GM19397 (cell line): ENCODE results near the gene COL28A1.
"Not testable (repeated sequence)": the region's sequence is repeated elsewhere in the genome, so short reads cannot be mapped to it uniquely, and the experiment has no call there.

Source experiments
- ATAC-seq: cut with Tn5 transposase; IDR thresholded peaks from one replicate; pipeline ENCODE4 v1.9.1; 2021; ENCODE audit warnings: mild to moderate bottlenecking, moderate library complexity; ENCODE audit not compliant: unreplicated experiment

Gene COL28A1

GRCh38 chr7:7562736-7563135 lies 27.1 kb upstream of the COL28A1 start:
- no peak for ATAC-seq

- ATAC-seq = not testable (repeated sequence)
These were observed 25.9 kb upstream of the COL28A1 start for GRCh38 chr7:7561591-7561990.

- no peak for ATAC-seq
These were observed 21.6 kb upstream of the COL28A1 start for GRCh38 chr7:7557252-7557651.

- ATAC-seq = no peak
These were observed 21.2 kb upstream of the COL28A1 start for GRCh38 chr7:7556852-7557251.

- no peak for ATAC-seq
These were observed 19.2 kb upstream of the COL28A1 start for GRCh38 chr7:7554649-7555575.

- no peak for ATAC-seq
These were observed 18.4 kb upstream of the COL28A1 start for GRCh38 chr7:7554021-7554432.

- ATAC-seq = no peak
These were observed 17.7 kb upstream of the COL28A1 start for GRCh38 chr7:7553386-7553785.

- ATAC-seq = no peak
These were observed 16.5 kb upstream of the COL28A1 start for GRCh38 chr7:7552199-7552598.

- no peak for ATAC-seq
These were observed 15.0 kb upstream of the COL28A1 start for GRCh38 chr7:7550663-7551062.

- no peak for ATAC-seq
These were observed 12.7 kb upstream of the COL28A1 start for GRCh38 chr7:7548407-7548806.

GRCh38 chr7:7542251-7542835 lies 6.7 kb upstream of the COL28A1 start:
- no peak for ATAC-seq

GRCh38 chr7:7539711-7540110 lies 4.0 kb upstream of the COL28A1 start:
- no peak for ATAC-seq

GRCh38 chr7:7539152-7539551 lies 3.5 kb upstream of the COL28A1 start:
- ATAC-seq = no peak

GRCh38 chr7:7537711-7538110 lies 2.0 kb upstream of the COL28A1 start:
- ATAC-seq = no peak

- no peak for ATAC-seq
These were observed 835 bp upstream of the COL28A1 start for GRCh38 chr7:7536396-7537019.

GRCh38 chr7:7533831-7534430 lies 1.7 kb downstream of the COL28A1 start:
- ATAC-seq = no peak

- no peak for ATAC-seq
These were observed 6.3 kb downstream of the COL28A1 start for GRCh38 chr7:7529328-7529727.

- ATAC-seq = no peak
These were observed 8.6 kb downstream of the COL28A1 start for GRCh38 chr7:7527047-7527446.

- no peak for ATAC-seq
These were observed 9.7 kb downstream of the COL28A1 start for GRCh38 chr7:7526006-7526405.

- ATAC-seq = no peak
These were observed 11.6 kb downstream of the COL28A1 start for GRCh38 chr7:7524121-7524520.

- ATAC-seq = no peak
These were observed 13.3 kb downstream of the COL28A1 start for GRCh38 chr7:7522421-7522820.
